K562 (cell line): ENCODE results near the gene ZNF646. TPM values are rescaled to one million over a fixed set of nuclear protein-coding genes. Genes with fewer than 3 reads are reported as not detected.

Experiments
- CHD2 ChIP-seq: IDR thresholded peaks from 2 replicates; pipeline ENCODE4 v1.6.1; 2011; ENCODE audit warnings: low read depth, low read length
- ETV6 ChIP-seq, 3 experiments: fragments of 150-350 bp in 1 of 3; sonication (generic) in 1 of 3; formaldehyde crosslinking in 1 of 3; IDR thresholded peaks; 2 replicates each; pipeline versions ENCODE4 v1.6.1 to v1.8.0; 2014 to 2022; ENCODE audit warnings: borderline replicate concordance in 2 of 3, low read depth in 2 of 3, antibody characterized with exemption in 1 of 3, low read length in 1 of 3, mild to moderate bottlenecking in 1 of 3, missing genetic modification reagents in 1 of 3
- KAT8 ChIP-seq: fragments of 450-650 bp; IDR thresholded peaks from 2 replicates; pipeline ENCODE4 v1.6.1; 2016; ENCODE audit warnings: low read depth, mild to moderate bottlenecking
- NFE2 ChIP-seq: IDR thresholded peaks from 2 replicates; pipeline ENCODE4 v1.6.1; 2014; ENCODE audit warnings: antibody characterized with exemption, low read depth
- NR2C2 ChIP-seq, 2 experiments: fragments of 200-800 bp in 1 of 2; sonication (Bioruptor generic) in 1 of 2; sonication (generic) in 1 of 2; formaldehyde crosslinking in 1 of 2; IDR thresholded peaks; 2 replicates each; pipeline versions ENCODE4 v1.6.1 to v1.8.0; 2016 to 2022; ENCODE audit warnings: mild to moderate bottlenecking in 1 of 2, missing compliant biosample characterization in 1 of 2, missing genetic modification characterization in 1 of 2, missing genetic modification reagents in 1 of 2
- PML ChIP-seq: IDR thresholded peaks from 2 replicates; pipeline ENCODE4 v1.6.1; 2012; ENCODE audit warnings: low read length, inconsistent platforms
- RBM14 ChIP-seq: fragments of 200-400 bp; formaldehyde crosslinking; IDR thresholded peaks from 2 replicates; pipeline ENCODE4 v1.6.1; 2018; ENCODE audit warnings: low read depth, mild to moderate bottlenecking, low read length, moderate library complexity, borderline replicate concordance; ENCODE audit not compliant: insufficient read depth
- RFX5 ChIP-seq: IDR thresholded peaks from 2 replicates; pipeline ENCODE4 v1.6.1; 2011; ENCODE audit warnings: low read depth, mild to moderate bottlenecking, improper control_type of control experiment, low read length
- SPI1 ChIP-seq: IDR thresholded peaks from 2 replicates; pipeline ENCODE4 v1.6.1; 2011; ENCODE audit warnings: low read depth, low read length, control low read depth, borderline replicate concordance
- ZNF140 ChIP-seq: fragments of 250-450 bp; sonication (Bioruptor Pico); IDR thresholded peaks from 2 replicates; pipeline ENCODE4 v1.8.0; 2021; ENCODE audit warnings: moderate library complexity, mild to moderate bottlenecking, inconsistent platforms
- ZNF41 ChIP-seq: fragments of 250-450 bp; sonication (Bioruptor Pico); conservative IDR thresholded peaks from 2 replicates; pipeline ENCODE4 v1.4.0; 2020; ENCODE audit warnings: mild to moderate bottlenecking
- ZNF699 ChIP-seq: fragments of 250-450 bp; sonication (Bioruptor Pico); IDR thresholded peaks from 2 replicates; pipeline ENCODE4 v1.8.0; 2021; ENCODE audit warnings: mild to moderate bottlenecking, moderate library complexity; ENCODE audit not compliant: insufficient replicate concordance
- polyA plus RNA-seq, 8 experiments: library from polyadenylated mRNA; depleted of rRNA in 4 of 8; stranded (reverse) in 5 of 8; unstranded in 3 of 8; fragments of >200 nt; fragmentation: Nextera tagmentation in 2 of 8; fragmentation: Illumina TruSeq in 1 of 8; extraction: Ambion mirVana in 2 of 8; extraction: Trizol in 1 of 8; gene quantifications; 2 replicates each; pipeline versions ENCODE4 v1.2.1 to v1.2.3, GENCODE V29; 2011 to 2014; ENCODE audit warnings: inconsistent platforms in 1 of 8, missing spikeins in 1 of 8
- total RNA-seq, 7 experiments: library from RNA; depleted of rRNA in 6 of 7; stranded (reverse); fragments of >200 nt in 6 of 7; fragmentation: Illumina TruSeq in 2 of 7; extraction: Trizol in 2 of 7; gene quantifications; 2 replicates each; pipeline versions ENCODE4 v1.2.1 to v1.2.3, GENCODE V29; 2011 to 2021; ENCODE audit warnings: low replicate concordance in 1 of 7
- TF ChIP-seq, protein P1 (sequence below), 2 experiments: fragments of 450-650 bp in 1 of 2; sonication (generic) in 1 of 2; formaldehyde crosslinking in 1 of 2; IDR thresholded peaks; 2 replicates each; pipeline versions ENCODE4 v1.7.1 to v1.9.0; 2016 to 2022; ENCODE audit warnings: inconsistent platforms in 1 of 2, mild to moderate bottlenecking in 1 of 2, missing genetic modification reagents in 1 of 2
- TF ChIP-seq, protein P2 (sequence below), 2 experiments: fragments of 200-800 bp in 1 of 2; sonication (Bioruptor generic) in 1 of 2; sonication (generic) in 1 of 2; formaldehyde crosslinking in 1 of 2; IDR thresholded peaks in 1 of 2; conservative IDR thresholded peaks in 1 of 2; 2 replicates each; pipeline versions ENCODE4 v1.5.0 to v1.6.1; 2016 to 2020; ENCODE audit warnings: missing compliant biosample characterization in 1 of 2, missing genetic modification characterization in 1 of 2, missing genetic modification reagents in 1 of 2
- TF ChIP-seq, protein P3 (sequence below): fragments of 250-450 bp; sonication (Bioruptor Pico); IDR thresholded peaks from 2 replicates; pipeline ENCODE4 v1.8.0; 2021; ENCODE audit warnings: borderline replicate concordance, mild to moderate bottlenecking, moderate library complexity; ENCODE audit not compliant: poor library complexity, severe bottlenecking

Gene ZNF646
- total and polyA plus RNA-seq, 9 of the 15 experiments (the other 6 are each of a cell fraction or from before 2014, with no cell fraction given): 0.08 to 20.6 (median 8.0) TPM

DNA sequence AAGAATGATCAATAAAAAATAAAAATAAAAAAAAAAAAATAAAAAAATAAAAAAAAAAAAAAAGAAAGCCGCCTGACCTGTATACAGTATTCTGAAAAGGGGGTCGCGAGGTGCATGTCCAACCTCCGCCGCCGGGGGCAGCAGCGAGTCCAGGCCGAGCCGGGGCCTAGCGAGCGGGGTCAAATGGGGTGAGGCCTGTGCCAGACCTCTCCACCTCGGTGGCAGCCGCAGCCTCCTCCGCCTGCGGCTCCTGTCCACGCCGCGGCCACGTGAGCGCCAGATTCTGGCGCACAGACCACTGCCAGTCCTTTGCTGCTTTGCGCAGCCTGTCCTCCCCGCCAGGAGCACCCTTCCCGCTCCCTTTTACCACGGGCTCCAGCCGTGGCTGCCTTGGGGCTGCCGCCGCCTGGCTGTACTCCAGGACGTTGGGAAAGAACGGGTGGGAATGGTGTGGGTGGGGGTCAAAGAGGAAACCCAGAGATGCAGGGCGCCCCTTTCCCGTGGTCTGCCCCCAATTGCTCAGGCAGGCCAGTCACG lies 31.5 kb downstream of the ZNF646 start (continued):
- TF ChIP-seq, protein P1, sequence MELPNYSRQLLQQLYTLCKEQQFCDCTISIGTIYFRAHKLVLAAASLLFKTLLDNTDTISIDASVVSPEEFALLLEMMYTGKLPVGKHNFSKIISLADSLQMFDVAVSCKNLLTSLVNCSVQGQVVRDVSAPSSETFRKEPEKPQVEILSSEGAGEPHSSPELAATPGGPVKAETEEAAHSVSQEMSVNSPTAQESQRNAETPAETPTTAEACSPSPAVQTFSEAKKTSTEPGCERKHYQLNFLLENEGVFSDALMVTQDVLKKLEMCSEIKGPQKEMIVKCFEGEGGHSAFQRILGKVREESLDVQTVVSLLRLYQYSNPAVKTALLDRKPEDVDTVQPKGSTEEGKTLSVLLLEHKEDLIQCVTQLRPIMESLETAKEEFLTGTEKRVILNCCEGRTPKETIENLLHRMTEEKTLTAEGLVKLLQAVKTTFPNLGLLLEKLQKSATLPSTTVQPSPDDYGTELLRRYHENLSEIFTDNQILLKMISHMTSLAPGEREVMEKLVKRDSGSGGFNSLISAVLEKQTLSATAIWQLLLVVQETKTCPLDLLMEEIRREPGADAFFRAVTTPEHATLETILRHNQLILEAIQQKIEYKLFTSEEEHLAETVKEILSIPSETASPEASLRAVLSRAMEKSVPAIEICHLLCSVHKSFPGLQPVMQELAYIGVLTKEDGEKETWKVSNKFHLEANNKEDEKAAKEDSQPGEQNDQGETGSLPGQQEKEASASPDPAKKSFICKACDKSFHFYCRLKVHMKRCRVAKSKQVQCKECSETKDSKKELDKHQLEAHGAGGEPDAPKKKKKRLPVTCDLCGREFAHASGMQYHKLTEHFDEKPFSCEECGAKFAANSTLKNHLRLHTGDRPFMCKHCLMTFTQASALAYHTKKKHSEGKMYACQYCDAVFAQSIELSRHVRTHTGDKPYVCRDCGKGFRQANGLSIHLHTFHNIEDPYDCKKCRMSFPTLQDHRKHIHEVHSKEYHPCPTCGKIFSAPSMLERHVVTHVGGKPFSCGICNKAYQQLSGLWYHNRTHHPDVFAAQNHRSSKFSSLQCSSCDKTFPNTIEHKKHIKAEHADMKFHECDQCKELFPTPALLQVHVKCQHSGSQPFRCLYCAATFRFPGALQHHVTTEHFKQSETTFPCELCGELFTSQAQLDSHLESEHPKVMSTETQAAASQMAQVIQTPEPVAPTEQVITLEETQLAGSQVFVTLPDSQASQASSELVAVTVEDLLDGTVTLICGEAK (IDR thresholded peaks at IDR 0.05): 0 out of 2 replicates have a peak, but pooled peaks have one; percentile 33
- TF ChIP-seq, protein P1 (CRISPR knock-in tag; IDR thresholded peaks at IDR 0.05): no peak
- TF ChIP-seq ZNF140 (CRISPR knock-in tag): no peak
- TF ChIP-seq ZNF699 (CRISPR knock-in tag): no peak
- no peak for TF ChIP-seq ETV6 (IDR thresholded peaks at IDR 0.05; ENCODE audit: borderline replicate concordance in 1 of 2, low read depth in 2 of 2, low read length in 1 of 2)
- no peak for TF ChIP-seq ETV6 (CRISPR knock-in tag; IDR thresholded peaks at IDR 0.05; ENCODE audit: borderline replicate concordance)
- TF ChIP-seq ZNF41: no peak
- no peak for TF ChIP-seq RFX5
- TF ChIP-seq SPI1: no peak
- no peak for TF ChIP-seq PML
- 0 out of 2 replicates have a peak, but pooled peaks have one; percentile 26 for TF ChIP-seq NR2C2 (CRISPR knock-in tag; IDR thresholded peaks at IDR 0.05)
- TF ChIP-seq NR2C2 (tag; IDR thresholded peaks at IDR 0.05): peak; percentile 70
- TF ChIP-seq NFE2: no peak
- TF ChIP-seq, protein P2, sequence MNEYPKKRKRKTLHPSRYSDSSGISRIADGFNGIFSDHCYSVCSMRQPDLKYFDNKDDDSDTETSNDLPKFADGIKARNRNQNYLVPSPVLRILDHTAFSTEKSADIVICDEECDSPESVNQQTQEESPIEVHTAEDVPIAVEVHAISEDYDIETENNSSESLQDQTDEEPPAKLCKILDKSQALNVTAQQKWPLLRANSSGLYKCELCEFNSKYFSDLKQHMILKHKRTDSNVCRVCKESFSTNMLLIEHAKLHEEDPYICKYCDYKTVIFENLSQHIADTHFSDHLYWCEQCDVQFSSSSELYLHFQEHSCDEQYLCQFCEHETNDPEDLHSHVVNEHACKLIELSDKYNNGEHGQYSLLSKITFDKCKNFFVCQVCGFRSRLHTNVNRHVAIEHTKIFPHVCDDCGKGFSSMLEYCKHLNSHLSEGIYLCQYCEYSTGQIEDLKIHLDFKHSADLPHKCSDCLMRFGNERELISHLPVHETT (CRISPR knock-in tag; conservative IDR thresholded peaks at IDR 0.05 in 1 of 2, IDR thresholded peaks at IDR 0.05 in 1 of 2): peak in 1 of 2 experiments; percentile 21; a peak in 1 of 4 replicates
- no peak for TF ChIP-seq KAT8
- 0 out of 2 replicates have a peak, but pooled peaks have one; percentile 85 for TF ChIP-seq RBM14
- TF ChIP-seq CHD2: no peak
- TF ChIP-seq, protein P3, sequence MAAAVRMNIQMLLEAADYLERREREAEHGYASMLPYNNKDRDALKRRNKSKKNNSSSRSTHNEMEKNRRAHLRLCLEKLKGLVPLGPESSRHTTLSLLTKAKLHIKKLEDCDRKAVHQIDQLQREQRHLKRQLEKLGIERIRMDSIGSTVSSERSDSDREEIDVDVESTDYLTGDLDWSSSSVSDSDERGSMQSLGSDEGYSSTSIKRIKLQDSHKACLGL (CRISPR knock-in tag): no peak
